VCaP (cell line): ENCODE results near the gene AHCTF1.
A peak's percentile ranks its signal among the peaks of the same experiment; 100 is the strongest.
"Not testable (repeated sequence)": the region's sequence is repeated elsewhere in the genome, so short reads cannot be mapped to it uniquely, and the experiment has no call there.

Experiments
- H3K27ac ChIP-seq: fragments of 450-650 bp; 2 replicates; pipeline ENCODE4 v1.5.1; 2017
- CTCF ChIP-seq: fragments of 450-650 bp; conservative IDR thresholded peaks from 2 replicates; pipeline ENCODE4 v1.5.1; 2017; ENCODE audit warnings: mild to moderate bottlenecking, moderate library complexity

Gene AHCTF1

DNA sequence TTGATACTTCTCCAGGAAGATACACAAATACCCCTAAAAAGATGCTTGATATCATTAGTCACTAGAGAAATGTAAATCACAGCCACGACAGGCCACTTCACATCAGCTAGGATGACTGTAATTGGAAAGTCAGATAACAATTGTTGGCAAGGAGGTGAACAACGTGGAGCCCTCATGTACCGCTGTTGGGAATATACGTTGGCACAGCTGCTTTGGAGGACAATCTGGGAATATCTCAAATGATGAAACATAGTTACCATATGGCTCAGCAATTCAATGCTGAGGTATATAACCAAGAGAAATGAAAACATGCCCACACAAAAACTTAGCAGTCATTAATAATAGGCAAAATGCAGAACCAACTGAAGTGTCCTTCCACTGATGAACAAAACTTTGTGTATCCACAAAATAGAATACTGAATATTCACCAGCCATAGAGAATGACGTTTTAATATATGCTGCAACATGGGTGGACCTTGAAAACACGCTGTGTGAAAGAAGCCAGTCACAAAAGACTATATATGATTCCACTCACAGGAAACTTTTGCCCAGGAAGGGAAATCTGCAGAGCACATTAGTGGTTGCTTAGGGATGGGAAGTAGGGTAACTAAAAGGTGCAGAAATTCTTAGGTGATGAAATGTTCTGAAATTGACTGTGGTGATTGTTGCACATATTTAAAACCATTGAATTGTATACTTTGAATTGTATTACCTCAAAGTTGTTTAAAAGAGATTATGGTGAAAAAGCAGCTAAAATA is 95.4 kb downstream of the AHCTF1 start:
- no peak overlapping the region for H3K27ac ChIP-seq
- TF ChIP-seq CTCF, result no peak

- no peak for TF ChIP-seq CTCF
Observed at GRCh38 chr1:246831543-246831942, 100.2 kb downstream of the AHCTF1 start.

DNA sequence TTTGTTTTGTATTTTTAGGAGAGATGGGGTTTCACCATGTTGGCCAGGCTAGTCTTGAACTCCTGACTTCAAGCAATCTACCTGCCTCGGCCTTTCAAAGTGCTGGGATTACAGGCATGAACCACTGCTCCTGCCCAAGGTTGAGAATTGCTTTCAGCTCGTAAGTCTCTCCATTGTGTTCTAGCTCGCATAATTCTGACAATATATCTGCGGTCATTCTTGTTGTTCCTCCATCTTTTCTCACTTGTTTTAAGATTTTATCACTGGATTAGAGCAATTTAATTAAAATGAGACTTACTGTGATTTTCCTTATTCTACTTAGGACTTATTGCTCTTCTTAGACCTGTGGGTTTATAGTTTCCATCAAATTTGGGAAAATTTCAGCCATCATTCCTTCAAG is 102.9 kb downstream of the AHCTF1 start:
- no peak for TF ChIP-seq CTCF
- H3K27ac ChIP-seq, result no peak overlapping the region

More at GRCh38 chr1:246831543-246831942, 100.2 kb downstream of the AHCTF1 start:
- no peak overlapping the region for H3K27ac ChIP-seq

GRCh38 chr1:246827396-246827795 is 104.4 kb downstream of the AHCTF1 start:
- H3K27ac ChIP-seq, result peak overlapping the region; percentile 46
- TF ChIP-seq CTCF, result no peak

DNA sequence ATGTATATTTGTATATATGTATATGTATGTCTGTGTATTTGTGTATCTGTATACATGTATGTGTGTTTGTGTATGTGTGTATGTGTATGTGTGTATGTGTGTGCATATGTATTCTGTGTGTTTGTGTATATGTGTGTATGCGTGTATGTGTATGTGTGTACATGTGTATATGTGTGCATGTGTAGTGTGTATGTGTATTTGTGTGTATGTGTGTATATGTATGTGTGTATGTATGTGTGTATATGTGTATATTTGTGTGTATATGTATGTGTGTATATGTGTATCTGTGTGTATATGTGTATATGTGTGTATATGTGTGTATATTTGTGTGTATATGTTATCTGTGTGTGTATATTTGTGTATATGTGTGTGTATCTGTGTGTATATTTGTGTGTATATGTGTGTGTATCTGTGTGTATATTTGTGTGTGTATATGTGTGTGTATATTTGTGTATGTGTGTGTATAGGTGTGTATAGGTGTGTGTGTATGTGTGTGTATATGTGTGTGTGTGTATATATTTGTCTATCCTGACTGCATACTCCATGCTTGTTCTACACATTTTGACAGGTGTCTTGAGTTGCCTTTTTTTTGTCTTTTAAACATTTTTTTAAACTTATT is 106.1 kb downstream of the AHCTF1 start:
- TF ChIP-seq CTCF, result no peak
- H3K27ac ChIP-seq, result no peak overlapping the region

- no peak overlapping the region for H3K27ac ChIP-seq
- no peak for TF ChIP-seq CTCF
Observed at GRCh38 chr1:246824541-246824940, 107.2 kb downstream of the AHCTF1 start.

DNA sequence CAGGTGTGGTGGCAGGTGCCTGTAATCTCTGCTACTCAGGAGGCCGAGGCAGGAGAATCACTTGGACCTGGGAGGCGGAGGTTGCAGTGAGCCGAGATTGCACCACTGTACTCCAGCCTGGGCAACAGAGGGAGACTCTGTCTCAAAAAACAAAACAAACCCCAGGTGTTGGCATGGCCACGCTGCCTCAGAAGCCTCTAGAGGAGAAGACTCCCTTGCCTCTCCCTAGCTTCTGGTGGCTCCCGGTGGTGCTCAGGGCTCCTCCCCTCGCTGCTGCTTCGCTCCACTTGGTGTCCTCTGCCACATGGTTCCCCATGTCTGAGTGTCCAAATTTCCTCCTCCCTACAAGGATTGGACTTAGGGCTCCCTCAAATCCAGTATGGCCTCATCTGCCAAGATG is 109.6 kb downstream of the AHCTF1 start:
- not testable (repeated sequence) for H3K27ac ChIP-seq

- no peak for TF ChIP-seq CTCF
- H3K27ac ChIP-seq, result no peak overlapping the region
Observed at GRCh38 chr1:246820666-246821065, 111.1 kb downstream of the AHCTF1 start.

- not testable (repeated sequence) for H3K27ac ChIP-seq
Observed at GRCh38 chr1:246817778-246818177, 114.0 kb downstream of the AHCTF1 start.
